Colonic mucosa (tissue), 4 donors: ENCODE data around the gene DNAI2. TPM values are rescaled to one million over a fixed set of nuclear protein-coding genes. Genes with fewer than 3 reads are reported as not detected.

Experiments used
- DNase-seq: peaks from one replicate; pipeline ENCODE4 v3.0.0-alpha.2; 2020
- H3K27ac ChIP-seq: fragments of 200-600 bp; one replicate; pipeline ENCODE4 v1.8.0; 2021
- H3K27me3 ChIP-seq: fragments of 200-600 bp; one replicate; pipeline ENCODE4 v1.8.0; 2021
- H3K36me3 ChIP-seq: fragments of 200-600 bp; one replicate; pipeline ENCODE4 v1.8.0; 2021
- H3K4me1 ChIP-seq: fragments of 200-600 bp; one replicate; pipeline ENCODE4 v1.8.0; 2021; ENCODE audit warnings: mild to moderate bottlenecking
- H3K4me3 ChIP-seq: fragments of 200-600 bp; one replicate; pipeline ENCODE4 v1.8.0; 2021
- H3K9ac ChIP-seq, 2 donors: one replicate each; pipeline ENCODE4 v1.7.0; 2013; ENCODE audit warnings: control low read depth in 2 of 2, low read depth in 2 of 2, low read length in 2 of 2
- H3K9me3 ChIP-seq: fragments of 200-600 bp; one replicate; pipeline ENCODE4 v1.8.0; 2021
- intact Hi-C: fragments of 100-400 bp; cut with DNase I; formaldehyde crosslinking; loops from one replicate; pipeline ENCODE4 v1.14.1; 2022
- total RNA-seq, 2 donors: library from RNA; stranded (reverse); fragmentation: NEBNext Ultra II Directional in 1 of 2; extraction: Animal tissue kit (Norgen Biotek cat#: 25700) in 1 of 2; gene quantifications; one replicate each; pipeline ENCODE4 v1.2.1, GENCODE V29; 2021
- TF ChIP-seq, protein P1 (sequence below): fragments of 200-600 bp; IDR thresholded peaks from one replicate; pipeline ENCODE4 v1.8.0; 2022; ENCODE audit warnings: antibody characterized with exemption, mild to moderate bottlenecking
- donor health status: healthy.
- donor health status: DM: no; HTN: no; CAD: no.
- donor health status: DM: no; HTN: no; CAD: no.

Gene DNAI2
- total RNA-seq, 2 donors from 2014 or later: not detected

DNA sequence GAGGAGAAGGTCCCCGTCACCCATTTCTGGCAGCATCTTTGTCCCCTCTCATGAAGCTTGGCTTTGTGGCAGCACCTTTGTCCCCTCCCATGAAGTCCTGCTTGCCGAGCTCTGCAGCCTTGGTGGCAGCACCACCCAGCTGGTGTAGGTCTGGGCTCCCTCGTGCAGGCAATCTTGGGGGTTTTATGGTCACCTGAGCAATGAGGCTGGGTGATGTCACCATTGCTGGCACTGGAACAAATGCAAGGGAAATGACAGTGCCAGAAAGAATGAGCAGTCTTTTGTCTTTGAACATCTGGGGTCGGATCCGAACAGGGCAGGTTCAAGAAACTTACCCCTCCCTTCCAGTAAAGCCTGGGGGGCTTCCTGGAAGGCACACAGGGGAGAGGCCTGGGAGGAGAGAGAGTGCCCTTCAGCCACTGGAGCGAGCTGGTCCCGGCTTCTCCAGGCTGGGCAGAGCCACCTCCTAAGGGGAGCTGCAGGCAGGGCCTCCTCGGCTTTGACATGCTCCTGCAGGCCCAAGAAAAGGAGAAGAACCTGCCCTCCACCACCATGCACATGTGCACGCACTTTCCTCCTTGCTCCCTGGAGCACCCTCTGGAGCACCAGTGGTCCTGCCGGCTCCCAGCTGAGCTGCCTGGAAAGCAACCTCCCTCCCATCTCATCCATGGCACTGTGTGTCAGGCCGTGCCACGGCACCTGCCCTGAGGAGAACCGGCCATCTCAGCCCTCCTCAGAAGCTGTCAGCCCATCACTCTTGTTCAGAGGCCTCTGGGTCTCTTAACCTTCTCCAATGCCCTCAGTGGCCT is 71.6 kb downstream of the DNAI2 start:
- H3K36me3 ChIP-seq: no peaks in the 10 kb centered on the region
- intact Hi-C loops: no loop called here
- H3K4me3 ChIP-seq: no peak overlapping the region
- no peak for DNase-seq
- no peak overlapping the region for H3K9ac ChIP-seq
- H3K27ac ChIP-seq: no peak overlapping the region
- TF ChIP-seq, protein P1, sequence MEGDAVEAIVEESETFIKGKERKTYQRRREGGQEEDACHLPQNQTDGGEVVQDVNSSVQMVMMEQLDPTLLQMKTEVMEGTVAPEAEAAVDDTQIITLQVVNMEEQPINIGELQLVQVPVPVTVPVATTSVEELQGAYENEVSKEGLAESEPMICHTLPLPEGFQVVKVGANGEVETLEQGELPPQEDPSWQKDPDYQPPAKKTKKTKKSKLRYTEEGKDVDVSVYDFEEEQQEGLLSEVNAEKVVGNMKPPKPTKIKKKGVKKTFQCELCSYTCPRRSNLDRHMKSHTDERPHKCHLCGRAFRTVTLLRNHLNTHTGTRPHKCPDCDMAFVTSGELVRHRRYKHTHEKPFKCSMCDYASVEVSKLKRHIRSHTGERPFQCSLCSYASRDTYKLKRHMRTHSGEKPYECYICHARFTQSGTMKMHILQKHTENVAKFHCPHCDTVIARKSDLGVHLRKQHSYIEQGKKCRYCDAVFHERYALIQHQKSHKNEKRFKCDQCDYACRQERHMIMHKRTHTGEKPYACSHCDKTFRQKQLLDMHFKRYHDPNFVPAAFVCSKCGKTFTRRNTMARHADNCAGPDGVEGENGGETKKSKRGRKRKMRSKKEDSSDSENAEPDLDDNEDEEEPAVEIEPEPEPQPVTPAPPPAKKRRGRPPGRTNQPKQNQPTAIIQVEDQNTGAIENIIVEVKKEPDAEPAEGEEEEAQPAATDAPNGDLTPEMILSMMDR: no peak
- no peaks in the 10 kb centered on the region for H3K4me1 ChIP-seq
- no peaks in the 10 kb centered on the region for H3K27me3 ChIP-seq
- H3K9me3 ChIP-seq: no peaks in the 10 kb centered on the region

DNA sequence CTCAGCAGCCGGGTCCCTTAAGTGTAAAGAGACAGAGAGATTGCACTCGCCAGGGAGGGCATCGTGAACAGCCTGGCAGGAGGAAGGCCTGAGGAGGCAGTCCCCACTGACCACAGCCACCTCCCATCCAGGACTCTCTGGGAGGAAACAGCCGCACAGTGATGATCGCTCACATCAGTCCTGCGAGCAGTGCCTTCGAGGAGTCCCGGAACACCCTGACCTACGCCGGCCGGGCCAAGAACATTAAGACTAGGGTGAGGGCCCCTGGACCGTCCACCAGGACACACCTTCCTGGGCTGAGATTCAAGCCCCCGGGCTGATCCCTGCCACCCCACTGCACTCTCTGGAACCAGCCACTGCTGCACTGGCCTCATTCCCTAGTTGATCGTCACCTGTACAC is 73.6 kb downstream of the DNAI2 start:
- DNase-seq: no peak
- TF ChIP-seq, protein P1: no peak
- Histone ChIP-seq H3K4me3 (no peak overlapping the region), H3K9ac (no peak overlapping the region), H3K36me3 (no peaks in the 10 kb centered on the region), H3K9me3 (no peaks in the 10 kb centered on the region), H3K4me1 (no peaks in the 10 kb centered on the region), H3K27ac (no peak overlapping the region), H3K27me3 (peaks cover 13% of the 10 kb centered on the region)
- intact Hi-C loops: no loop called here

- intact Hi-C loops: no loop called here
- Histone ChIP-seq H3K4me1 (no peaks in the 10 kb centered on the region), H3K27ac (no peak overlapping the region), H3K36me3 (no peaks in the 10 kb centered on the region), H3K9ac (no peak overlapping the region), H3K9me3 (no peaks in the 10 kb centered on the region), H3K4me3 (no peak overlapping the region), H3K27me3 (peaks cover 16% of the 10 kb centered on the region)
- DNase-seq: no peak
- TF ChIP-seq, protein P1: no peak
Observed at GRCh38 chr17:74349120-74349519, 75.1 kb downstream of the DNAI2 start.

DNA sequence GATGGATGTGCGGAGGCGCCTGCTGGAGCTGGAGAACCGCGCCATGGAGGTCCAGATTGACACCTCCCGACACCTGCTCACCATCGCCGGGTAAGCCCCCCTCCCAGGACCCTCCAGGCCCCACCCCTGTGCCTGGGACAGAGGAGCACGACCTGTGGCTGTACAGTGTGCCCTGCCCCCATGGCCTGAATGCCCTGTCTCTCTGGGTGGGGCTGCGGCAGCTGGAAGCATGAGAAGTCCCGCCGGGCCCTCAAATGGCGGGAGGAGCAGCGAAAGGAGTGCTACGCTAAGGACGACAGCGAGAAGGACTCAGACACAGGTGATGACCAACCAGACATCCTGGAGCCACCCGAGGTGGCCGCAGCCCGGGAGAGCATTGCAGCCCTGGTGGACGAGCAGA is 76.5 kb downstream of the DNAI2 start:
- no peaks in the 10 kb centered on the region for H3K36me3 ChIP-seq
- no peak overlapping the region for H3K9ac ChIP-seq
- intact Hi-C loops: no loop called here
- no peaks in the 10 kb centered on the region for H3K9me3 ChIP-seq
- no peak overlapping the region for H3K4me3 ChIP-seq
- peaks cover 28% of the 10 kb centered on the region for H3K27me3 ChIP-seq
- no peak for DNase-seq
- TF ChIP-seq, protein P1: no peak
- H3K4me1 ChIP-seq: no peaks in the 10 kb centered on the region
- no peak overlapping the region for H3K27ac ChIP-seq

GRCh38 chr17:74351552-74352210 is 77.6 kb downstream of the DNAI2 start:
- no peaks in the 10 kb centered on the region for H3K4me1 ChIP-seq
- no peak overlapping the region for H3K9ac ChIP-seq
- intact Hi-C loops: no loop called here
- no peak overlapping the region for H3K27ac ChIP-seq
- TF ChIP-seq, protein P1: no peak
- DNase-seq: no peak
- no peaks in the 10 kb centered on the region for H3K36me3 ChIP-seq
- peaks cover 38% of the 10 kb centered on the region for H3K27me3 ChIP-seq
- H3K9me3 ChIP-seq: no peaks in the 10 kb centered on the region
- H3K4me3 ChIP-seq: no peak overlapping the region
